HS-27A (cell line): ENCODE measurements around the gene SEPTIN8.

Experiments used
- DNase-seq: peaks from one replicate; pipeline ENCODE4 v3.0.0-alpha.2; 2012; ENCODE audit warnings: low read depth, missing footprints

The SEPTIN8 gene

DNA sequence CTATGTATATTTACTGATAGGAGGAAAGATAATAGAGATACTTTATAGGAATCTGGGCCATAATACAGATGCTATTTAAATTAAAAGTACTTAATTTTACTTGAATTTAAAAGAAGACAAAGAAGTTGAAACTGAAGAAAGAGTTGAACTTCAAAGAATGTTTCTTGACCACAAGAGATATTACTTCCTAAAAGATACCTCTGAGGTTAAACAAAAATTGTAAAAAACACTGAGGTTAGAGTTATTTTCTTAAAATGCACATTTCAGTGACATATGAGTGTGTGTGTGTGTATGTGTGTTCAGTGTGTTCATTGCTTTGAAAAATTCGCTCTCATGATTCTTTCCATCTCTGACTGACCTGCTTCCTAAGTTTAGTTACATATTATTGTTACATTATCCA, 3.5 kb upstream of the SEPTIN8 start:
- no peak for DNase-seq

DNA sequence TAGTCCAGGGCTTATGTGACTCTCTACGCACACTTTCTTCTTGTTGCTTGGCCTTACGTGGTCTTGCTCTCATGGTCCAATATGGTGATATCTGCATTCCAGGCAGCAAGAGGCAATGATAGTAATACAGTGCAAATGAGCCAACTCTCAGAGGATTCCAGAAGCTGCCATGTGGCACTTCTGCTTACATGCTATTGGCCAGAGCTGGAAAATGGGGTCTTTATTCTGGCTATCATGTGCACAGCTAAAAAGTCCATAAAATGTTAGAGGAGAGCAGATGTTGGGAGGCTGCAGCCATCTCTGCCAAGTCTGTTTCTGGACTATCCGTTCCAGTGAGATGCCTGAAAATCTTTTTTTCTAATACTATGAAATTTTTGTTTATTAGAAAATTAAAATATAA, 2.9 kb upstream of the SEPTIN8 start:
- DNase-seq, result no peak

DNA sequence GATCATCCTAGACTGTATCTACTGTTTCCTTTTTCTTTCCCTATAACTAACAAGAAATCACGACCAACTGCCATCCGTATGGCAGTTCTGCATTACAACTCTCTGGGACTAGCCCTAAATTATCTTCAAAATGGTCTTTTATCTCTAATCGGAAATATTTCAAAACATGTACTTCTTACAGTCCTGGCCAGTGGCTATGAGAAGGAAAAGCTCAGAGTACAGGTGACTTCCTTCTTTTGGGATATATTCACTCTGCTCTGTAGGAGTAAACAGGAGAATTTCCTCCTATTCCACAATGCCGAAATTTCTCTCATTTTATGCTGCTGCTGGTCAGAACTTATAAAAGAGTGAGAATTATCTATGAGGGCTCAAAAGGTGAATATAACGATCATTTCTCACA, 1.8 kb upstream of the SEPTIN8 start:
- no peak for DNase-seq

DNA sequence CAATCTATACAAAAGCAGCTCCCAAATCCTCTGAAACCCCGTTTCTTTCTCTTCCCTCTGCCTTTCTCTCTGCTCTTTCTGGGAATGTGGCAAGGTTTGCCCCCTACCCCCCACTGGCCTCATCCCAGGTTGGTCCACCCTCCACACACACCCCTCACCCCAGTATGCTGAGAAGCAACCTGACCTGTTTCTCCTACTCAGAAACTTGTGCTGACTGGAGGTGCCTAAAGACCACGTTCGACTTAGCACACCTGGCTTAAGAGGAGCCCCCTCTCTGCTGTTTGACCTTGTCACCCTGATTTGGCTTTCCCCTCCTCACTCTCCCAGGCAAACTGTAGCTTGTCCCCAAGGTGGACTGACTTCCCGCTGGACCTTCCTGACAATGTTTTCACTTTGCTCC, 1.1 kb upstream of the SEPTIN8 start:
- no peak for DNase-seq

DNA sequence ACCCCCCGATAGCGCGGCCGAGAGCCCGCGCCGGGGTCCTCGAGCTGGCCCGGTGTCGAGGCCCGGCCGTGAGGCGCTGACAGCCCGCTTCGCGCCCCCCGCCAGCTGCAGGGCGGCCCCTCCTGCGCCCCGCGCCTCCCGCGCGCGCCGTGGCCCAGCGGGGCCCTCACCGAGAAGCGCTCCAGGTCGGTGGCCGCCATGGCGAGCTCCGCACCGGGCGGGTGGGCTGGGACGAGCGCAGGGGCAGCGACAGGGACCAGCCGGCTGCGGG, 166 bp downstream of the SEPTIN8 start:
- no peak for DNase-seq

DNA sequence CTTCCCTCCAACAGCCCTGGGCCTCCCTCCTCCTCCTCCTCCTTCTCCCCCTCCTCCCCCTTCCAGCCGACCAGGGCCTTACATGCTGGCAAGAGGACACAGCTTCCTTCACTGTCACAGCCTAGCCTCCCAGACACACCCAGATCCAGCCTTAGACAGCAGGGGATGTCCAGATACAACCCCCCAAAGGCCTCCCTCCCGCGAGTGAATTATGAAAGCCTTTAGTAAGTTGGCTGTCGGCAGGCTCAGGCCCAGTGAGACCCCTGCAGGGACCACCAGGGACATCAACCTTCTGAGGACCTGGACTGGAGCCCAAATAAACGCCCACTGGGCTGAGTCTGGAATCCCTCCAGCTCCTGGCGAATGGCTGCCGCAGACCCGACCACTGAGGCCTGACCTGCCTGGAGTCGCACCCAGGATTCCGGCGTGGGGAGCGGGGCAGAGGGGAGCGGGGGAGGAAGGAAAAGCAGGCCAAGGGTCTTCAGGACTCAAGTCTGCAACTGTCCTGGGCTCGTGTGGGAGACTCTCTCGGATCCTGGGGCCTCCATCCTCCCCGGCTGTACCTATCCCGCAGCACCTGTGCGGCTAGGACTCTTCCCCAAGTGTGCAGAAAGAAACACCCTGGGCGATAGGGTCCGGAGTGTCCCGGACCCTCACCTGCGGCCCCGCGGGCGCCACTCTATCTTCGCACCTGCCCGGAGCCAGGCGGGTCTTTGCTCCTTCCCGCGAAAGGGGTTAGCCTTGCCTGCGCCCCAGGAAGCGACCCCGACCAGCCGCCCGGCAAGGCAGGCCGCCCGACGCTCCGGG, 705 bp downstream of the SEPTIN8 start:
- DNase-seq, result no peak

DNA sequence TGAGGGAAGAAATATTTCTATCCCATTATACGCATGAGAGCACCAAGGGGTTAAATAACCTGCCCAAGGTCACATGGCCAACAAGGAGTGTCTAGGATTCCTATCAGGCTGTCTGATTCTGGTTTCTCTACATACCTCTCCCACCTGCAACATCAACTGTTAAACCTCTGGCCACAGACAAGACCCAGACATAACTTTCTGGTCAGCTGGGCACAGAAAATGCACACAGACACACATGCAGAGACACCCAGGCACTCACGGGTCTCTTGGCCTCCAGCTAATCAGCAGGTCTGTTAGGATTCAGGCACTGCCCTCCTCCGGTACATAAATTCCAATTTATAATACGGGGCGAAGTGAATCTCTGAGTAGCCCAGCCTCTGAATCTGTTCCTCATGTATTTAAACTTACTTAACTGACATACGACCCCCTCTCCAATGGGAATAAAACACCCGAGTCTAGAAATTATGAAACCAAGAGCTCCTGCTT, 1.5 kb downstream of the SEPTIN8 start:
- DNase-seq, result no peak

DNA sequence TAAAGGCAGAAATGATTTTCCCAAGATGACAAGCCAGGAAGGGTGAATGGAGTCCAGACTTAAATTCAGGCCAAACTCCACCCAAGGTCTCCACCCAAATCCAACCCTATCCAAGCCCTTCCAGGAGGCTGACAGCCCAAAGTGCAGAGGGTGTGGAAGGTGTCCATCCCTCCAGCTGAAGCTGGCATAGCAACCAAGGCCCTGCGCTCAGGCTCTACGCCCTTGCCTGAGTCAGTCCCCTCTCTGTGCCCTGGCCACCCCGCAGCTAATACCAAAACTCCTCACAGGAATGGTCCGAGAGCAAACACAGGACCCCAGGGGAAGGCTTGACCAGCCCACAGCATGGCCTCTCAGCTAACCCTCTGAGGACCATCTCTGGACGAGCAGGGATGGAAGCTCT, 2.1 kb downstream of the SEPTIN8 start:
- no peak for DNase-seq

DNA sequence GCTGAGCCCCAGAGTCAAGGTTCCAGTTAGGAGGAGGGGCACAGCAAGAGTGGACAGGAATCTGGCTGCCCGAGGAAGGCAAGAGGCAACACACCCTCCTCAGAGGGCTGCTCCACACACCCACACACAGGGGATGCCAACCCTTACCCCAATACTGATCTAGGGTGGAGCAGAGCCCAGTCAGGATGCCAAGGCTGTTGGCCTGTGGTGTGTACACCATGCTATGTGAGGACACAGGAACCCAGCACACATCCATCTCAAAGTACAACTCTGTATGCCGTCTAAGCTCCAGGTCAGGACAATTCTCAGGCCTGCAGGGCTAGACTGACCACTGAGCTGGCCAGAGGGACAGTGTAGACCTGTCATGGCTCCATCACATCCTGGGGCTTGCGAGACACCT, 2.6 kb downstream of the SEPTIN8 start:
- DNase-seq, result no peak

DNA sequence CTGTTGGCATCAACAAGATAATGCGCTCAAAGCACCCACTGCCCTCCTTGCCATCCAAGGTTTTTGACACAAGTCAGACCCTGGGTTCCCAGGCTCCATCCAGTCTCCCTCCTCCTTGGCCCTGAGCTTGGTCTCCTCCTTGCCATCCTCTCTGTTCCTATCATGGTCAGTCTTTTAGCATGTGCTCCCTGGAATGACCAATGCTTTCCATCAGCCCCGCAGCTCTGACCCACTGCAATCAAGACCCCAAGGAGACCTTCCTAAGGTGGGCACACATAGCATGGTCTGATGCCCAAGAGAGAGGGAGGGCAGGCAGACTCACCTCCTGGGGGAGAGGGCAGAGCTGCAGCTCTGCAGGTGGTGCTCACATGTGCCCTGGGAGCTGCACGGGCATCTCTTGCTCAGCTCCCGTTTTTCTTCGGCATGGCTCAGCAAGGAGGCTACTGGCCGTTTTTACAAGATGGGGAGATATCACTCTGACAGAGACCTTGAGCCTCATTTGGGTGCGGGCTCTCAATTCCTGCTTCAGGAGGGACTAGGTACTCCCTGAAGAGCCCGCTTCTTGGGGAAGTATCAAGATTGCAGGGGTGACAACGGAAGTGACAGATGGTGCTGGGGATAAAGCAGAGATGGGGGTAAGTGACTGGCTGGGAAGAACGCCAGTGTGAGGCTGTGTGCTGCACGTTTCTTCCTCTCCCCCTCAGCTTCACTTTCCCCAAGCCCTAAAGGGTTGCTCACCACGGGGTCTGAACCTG, 3.3 kb downstream of the SEPTIN8 start:
- no peak for DNase-seq

DNA sequence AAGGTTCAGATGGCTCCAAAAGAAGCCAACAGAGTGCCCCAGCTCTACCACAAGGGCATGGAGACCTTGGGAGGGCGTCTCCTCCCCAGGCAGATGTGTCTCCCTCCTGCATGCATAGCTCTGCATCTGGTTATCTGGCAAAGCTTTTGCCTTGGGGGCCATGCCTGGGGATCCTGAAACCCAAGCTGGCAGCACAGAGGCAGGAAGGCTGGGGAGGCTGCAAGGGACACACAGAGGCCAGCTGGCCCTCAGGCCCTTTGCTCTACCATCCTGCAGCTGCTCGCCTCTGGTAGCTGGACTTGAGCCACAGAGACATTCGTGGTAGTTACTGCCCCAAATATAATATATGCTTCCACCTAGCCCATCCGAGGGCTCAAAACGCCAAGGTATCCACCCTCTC, 3.9 kb downstream of the SEPTIN8 start:
- DNase-seq, result no peak

DNA sequence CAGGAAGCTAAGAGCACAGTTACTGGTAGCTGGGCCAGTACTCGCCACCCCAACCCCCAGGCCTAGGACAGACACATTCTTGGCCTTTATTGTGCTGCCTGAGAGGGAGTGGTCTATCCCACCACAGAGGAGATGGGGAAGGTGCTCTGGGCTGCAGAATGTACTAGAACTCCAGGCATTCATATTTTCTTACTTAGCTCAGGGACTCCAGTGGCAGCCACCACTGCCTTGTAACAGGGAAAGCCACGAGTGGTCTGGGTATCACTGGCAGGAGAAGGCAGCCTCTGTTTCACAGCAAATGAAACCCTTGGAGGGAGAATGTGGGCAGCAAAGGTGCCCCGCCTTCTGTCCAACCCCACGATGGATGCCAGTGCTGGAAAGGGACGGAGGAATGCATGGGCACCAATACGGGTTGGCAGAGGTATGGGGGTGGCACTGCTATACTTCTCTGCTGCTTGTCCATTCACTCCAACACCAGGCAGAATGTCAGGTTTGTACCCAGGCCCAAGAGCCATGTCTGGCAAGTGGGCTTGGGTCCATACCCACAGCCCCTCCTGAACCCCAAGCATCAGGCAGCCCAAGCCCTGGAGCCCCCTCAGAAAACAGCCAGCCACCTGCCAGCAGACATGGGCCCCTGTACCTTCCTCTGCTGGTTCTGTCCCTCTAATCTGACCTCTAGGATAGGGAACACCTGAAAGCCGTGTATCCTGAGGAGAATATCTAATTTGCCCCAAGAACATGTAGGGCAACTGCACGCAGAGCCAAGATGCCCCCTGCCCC, 4.6 kb downstream of the SEPTIN8 start:
- no peak for DNase-seq

DNA sequence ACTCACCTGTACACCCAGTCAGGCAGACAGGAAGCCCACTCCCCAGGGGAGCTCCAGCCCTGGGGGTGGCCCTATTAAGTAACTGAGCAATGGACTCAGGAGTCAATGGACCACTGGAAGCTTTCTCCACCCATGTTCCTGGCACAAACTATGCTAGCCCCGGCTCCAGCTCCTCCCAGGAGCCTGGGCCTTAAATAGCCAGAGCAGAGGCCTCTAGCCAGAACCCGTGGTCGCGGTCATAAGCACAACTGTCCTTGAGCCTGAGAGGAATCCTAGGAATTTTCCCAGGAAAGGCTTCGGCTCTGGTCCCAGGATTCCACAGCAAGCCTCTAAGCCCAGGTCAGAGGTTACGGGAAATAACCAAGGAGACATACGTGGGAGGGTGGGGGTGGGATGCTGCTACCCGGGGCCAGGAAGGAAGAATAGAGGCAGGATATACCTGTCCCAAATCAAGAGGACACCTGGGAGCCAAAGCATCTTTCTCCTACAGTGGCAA, 5.5 kb downstream of the SEPTIN8 start:
- DNase-seq, result no peak

DNA sequence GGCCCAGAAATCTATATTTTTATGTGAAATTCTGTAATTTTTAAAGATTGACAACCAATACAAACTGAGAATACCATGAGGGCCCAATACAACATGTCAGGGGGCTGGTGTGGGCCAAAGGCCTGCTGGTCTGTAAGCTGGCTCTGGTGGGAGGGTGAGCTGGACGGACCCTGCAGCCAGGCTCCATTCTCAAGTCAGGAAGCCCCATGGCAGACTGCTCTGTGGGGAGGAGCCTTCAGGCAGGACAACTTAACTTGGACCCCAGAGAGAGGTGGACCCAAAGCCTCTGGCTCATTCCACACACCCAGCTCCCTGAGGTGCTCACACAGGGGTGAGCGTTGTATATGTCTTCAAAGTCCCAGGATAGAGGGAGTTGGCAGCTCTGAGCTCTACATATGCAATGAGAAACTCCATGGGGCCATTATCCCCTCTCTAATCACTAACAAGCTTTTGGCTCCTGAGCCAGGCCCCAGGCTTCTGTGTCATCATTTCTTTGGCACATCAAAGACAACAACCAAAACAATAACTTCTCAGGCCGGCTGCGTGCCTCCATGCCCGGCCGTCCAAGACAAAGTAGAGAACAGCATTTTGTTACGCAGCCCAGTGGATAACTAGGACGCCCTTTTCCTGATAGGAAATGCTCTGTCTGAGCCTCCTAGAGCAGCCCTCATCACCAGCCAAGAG, 6.4 kb downstream of the SEPTIN8 start:
- no peak for DNase-seq

DNA sequence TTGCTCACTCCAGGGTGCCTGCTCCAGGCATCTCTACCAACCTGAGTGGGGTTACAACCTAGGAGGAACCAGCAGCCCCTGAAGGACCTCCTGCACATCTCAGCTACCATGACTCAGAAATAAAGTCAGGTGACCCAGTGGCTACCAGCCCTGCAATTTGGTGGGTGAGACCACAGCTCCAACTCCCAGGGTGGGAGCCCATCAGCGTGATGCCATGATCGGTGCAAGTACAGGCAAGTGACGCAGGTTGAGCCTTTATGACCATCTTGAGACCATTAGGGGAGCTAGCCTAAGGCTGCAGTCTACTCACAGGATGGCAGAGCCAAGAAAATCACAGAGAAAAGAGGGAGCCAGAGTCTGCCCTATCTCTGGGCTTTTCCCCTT, 8.6 kb downstream of the SEPTIN8 start:
- DNase-seq, result no peak

DNA sequence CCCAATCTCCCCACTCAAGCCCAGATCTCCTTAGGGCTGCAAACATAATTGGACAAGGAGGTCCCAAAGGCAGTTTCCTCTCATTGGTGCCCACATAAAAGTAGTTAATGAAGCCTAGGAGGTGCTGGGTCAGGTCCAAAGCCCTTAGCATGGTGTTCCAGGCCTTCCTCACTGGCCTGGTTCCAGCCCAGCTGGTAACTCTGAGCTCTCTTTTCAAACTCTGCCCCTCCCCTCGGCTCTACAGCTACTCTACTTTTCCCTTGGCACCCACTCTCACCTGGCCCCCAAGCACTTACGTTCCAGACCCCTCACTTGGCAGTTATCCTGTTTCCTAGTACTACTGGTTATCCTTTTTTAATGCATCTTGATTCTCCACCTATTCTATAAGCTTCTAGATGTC, 9.9 kb downstream of the SEPTIN8 start:
- no peak for DNase-seq

DNA sequence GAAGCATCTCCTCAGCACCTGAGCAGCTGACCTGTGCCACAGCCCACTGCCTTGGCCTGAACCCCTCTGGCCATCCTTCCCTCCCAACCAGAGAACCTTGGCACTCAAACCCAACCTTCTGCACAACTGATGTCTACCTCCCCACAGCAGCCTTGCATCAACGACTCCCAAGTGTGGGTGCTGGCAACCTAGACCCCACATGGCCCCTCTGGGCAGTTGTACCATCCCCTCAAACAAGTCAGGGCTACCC, 10.3 kb downstream of the SEPTIN8 start:
- no peak for DNase-seq

DNA sequence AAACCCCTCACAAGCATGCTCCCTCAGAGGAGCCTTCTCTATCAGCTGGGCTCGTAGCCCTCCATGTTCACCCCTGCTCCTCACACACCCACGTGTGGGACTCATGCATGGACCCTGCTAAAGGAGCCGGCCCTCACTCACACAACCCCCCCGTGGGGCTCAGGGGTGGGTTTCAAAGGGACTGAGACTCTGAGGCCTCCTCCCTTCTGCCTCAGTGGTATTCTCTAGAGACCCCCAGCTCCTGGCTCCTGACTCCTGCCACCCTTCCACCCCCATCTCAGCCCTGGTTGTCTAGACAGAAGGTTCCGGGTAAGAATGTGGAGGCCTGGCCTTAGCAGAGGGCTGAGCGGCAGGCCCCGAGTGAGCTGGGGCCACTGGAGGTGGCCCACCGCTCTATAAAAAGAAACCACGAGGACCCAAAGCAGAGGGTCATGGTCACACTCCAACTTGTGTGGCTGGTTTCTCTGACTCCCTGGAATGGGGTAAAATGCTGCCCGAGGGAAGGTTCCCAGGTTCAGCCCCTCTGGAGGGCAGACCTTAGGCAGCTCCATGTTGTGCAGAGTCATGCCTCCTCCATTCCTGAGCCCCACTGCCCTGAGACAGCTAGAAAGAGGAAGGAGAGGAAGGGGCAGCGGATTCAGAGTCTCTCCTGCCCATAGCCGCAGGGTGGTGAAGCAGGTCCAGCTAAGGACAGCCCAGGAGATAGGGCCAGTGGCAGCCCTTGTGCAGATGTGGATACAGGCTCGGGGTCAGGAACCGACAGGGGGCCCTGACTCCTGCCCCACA, 10.8 kb downstream of the SEPTIN8 start:
- no peak for DNase-seq

DNA sequence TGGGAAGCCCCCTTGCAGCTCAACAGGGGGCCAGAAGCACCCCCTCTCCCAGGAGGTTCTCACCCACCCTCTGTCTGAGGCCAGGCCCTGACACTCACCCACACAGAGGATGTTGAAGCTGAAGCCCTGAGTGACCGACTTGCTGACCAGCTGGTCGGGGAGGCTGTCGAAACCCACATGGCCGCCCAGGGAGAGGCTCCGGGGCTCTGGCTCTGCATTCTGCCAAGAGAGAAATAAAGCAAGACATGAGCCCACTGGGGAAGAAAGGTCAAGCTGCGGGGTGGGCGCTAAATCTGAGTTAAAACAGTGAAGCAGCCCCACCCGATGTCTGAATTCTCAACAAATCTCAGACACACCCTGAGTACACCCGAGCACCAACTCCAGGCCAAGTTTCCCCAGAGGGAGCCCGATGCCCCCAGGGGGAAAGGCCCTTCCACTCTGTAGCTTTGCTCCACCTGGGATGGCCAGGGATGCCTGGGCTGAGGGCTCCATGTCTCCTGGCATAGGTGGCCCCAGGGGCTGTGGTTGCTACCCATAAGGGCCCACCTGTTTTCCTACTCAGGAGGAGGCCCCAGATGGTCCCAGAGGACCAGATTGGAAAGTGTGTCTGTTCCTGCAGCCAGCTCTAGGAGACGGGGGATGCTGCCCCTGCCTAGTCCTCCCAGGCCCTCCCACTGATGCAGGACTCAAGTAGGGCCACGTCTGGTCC, 11.6 kb downstream of the SEPTIN8 start:
- DNase-seq, result no peak

DNA sequence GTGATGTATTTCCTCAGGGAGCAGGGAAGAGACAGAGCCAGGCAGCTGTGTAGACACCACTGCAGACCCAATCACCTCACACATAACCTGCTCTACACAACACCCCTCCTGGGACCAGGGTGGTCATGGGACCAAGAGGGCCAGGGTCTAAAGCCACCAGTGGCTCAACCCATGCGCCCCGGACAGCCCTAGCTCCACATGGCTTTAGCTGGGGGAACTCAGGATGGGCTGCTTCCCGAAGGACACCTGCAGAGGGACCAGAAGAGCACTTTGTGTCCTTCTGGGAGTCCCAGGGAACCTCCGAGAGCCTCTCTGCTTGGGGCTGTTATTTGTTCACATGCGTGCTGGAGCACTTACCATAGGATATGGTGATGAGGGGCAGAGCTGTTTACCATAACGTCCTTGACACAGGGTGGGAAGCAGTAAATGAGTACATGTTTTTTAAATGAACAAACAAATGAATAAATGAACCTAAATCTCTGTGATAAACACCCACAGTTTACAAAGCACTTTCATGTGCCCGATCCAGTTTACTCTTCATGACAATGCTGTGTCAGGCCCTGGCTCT, 12.3 kb downstream of the SEPTIN8 start:
- DNase-seq, result no peak

DNA sequence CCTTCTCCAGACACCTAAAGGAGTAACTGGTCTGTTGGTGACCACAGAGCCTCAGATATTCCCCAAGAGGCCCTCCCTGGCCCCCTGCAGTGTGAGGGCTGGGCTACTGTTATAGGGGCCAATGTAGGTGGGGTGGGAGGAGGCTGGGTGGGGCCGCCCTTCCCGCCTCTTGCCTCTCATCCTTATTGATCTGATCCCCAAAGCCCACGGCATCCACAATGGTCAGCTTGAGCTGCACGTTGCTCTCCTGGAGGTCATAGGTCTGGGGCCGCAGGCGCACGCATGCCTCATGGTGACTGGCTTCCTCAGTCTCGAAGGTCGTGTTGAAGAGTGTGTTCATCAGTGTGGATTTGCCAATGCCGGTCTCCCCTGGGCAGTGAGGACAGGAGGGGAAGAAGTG, 13.0 kb downstream of the SEPTIN8 start:
- DNase-seq, result no peak
